ENCODE data around the gene SYNM. TPM values are rescaled to one million over a fixed set of nuclear protein-coding genes. Genes with fewer than 3 reads are reported as not detected.

SYNM gene
- total and polyA plus RNA-seq, 2 experiments from 2014 or later = 0.74 to 3.5 TPM

DNA sequence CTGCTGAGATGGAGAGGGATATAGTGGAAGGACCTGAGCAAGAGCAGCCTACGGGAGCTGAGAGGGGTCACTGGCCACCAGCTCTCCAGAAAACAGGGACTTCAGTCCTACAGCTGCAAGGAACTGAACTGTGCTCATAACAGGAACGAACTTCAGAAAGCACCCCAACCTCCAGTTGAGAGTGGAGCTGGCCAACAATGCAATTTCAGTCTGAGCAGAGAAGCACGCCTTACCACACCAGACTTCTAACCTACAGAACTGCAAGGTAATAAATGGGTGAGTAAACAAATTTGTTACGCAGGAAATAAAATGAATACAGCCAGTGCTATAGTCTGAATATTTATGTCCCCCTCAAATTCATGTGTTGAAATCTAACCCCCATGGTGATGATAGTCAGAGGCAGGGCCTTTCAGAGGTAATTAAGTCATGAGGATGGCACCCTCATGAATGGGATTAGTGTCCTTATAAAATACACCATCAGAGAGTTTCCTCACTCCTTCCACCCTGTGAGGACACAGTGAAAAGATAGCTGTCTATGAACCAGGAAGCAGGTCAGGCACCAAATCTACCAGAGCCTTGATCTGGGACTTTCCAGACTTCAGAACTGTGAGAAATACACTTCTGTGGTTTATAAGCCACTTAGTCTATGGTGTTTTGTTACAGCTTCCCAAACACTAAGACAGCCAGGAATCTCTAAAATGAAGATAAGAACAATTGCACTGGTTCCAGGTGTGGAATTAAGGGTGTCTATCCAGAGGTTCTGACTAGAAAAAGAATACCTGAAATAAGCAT lies 58.6 kb downstream of the SYNM start:
- DNase-seq (ENCODE audit: low spot score) = no peak
- H3K4me3 ChIP-seq = no peak overlapping the region
- H3K27ac Mint-ChIP-seq = no peak overlapping the region
- peaks cover 4% of the 10 kb centered on the region for H3K27me3 Mint-ChIP-seq (ENCODE audit: insufficient read depth, low read depth, poor library complexity)
- H2AFZ ChIP-seq = no peak overlapping the region
- H3K36me3 Mint-ChIP-seq (ENCODE audit: low read depth) = no peaks in the 10 kb centered on the region; the same call in 1 of the 3 replicates
- no peaks in the 10 kb centered on the region for H3K36me3 ChIP-seq (ENCODE audit: insufficient read depth)
- no peak overlapping the region for H3K27ac ChIP-seq (ENCODE audit: low read depth)
- H3K27me3 ChIP-seq (ENCODE audit: insufficient read depth) = no peaks in the 10 kb centered on the region
- H3K9me3 Mint-ChIP-seq = no peaks in the 10 kb centered on the region
- no peaks in the 10 kb centered on the region for H3F3A ChIP-seq (replicated peaks; ENCODE audit: low read depth)
- TF ChIP-seq, protein P1, sequence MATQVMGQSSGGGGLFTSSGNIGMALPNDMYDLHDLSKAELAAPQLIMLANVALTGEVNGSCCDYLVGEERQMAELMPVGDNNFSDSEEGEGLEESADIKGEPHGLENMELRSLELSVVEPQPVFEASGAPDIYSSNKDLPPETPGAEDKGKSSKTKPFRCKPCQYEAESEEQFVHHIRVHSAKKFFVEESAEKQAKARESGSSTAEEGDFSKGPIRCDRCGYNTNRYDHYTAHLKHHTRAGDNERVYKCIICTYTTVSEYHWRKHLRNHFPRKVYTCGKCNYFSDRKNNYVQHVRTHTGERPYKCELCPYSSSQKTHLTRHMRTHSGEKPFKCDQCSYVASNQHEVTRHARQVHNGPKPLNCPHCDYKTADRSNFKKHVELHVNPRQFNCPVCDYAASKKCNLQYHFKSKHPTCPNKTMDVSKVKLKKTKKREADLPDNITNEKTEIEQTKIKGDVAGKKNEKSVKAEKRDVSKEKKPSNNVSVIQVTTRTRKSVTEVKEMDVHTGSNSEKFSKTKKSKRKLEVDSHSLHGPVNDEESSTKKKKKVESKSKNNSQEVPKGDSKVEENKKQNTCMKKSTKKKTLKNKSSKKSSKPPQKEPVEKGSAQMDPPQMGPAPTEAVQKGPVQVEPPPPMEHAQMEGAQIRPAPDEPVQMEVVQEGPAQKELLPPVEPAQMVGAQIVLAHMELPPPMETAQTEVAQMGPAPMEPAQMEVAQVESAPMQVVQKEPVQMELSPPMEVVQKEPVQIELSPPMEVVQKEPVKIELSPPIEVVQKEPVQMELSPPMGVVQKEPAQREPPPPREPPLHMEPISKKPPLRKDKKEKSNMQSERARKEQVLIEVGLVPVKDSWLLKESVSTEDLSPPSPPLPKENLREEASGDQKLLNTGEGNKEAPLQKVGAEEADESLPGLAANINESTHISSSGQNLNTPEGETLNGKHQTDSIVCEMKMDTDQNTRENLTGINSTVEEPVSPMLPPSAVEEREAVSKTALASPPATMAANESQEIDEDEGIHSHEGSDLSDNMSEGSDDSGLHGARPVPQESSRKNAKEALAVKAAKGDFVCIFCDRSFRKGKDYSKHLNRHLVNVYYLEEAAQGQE (IDR thresholded peaks at IDR 0.05; ENCODE audit: unreplicated experiment) = no peak
- no peaks in the 10 kb centered on the region for H3K9me2 ChIP-seq (ENCODE audit: insufficient read depth)
- H4K20me1 ChIP-seq (replicated peaks; ENCODE audit: insufficient read depth) = no peaks in the 10 kb centered on the region
- H3K4me1 ChIP-seq (ENCODE audit: insufficient read depth) = no peaks in the 10 kb centered on the region
- ATAC-seq = no peak
- H3K4me2 ChIP-seq = no peak overlapping the region
- H3K4me1 Mint-ChIP-seq = no peaks in the 10 kb centered on the region
- H3K79me2 ChIP-seq (replicated peaks; ENCODE audit: insufficient read depth) = no peaks in the 10 kb centered on the region
- no peak overlapping the region for H3K4me3 Mint-ChIP-seq

DNA sequence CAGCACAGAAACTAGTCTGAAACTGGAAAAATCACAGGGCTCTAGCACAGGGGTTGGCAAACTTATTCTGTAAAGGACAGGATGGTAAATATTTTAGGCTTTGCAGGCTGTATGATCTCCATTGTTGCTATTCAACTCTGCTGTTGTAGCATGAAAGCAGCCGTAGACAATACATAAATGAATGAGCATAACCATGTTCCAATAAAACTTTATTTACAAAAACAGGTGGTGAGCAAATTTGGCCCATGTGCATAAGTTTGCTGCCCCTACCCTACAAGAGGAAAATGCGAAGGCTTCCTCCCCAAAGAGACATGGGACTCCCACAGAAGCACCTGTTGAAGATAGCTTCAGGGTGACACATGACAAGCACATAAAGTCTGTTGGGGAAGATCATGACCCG lies 59.2 kb downstream of the SYNM start:
- no peak overlapping the region for H3K4me2 ChIP-seq
- Mint-ChIP-seq H3K9me3 (no peaks in the 10 kb centered on the region), H3K27ac (no peak overlapping the region), H3K27me3 (ENCODE audit: insufficient read depth, low read depth, poor library complexity) (no peaks in the 10 kb centered on the region), H3K4me3 (no peak overlapping the region), H3K4me1 (no peaks in the 10 kb centered on the region), H3K36me3 (ENCODE audit: low read depth) (no peaks in the 10 kb centered on the region; the same call in 1 of the 3 replicates)
- H3K9me2 ChIP-seq (ENCODE audit: insufficient read depth) = no peaks in the 10 kb centered on the region
- no peaks in the 10 kb centered on the region for H4K20me1 ChIP-seq (replicated peaks; ENCODE audit: insufficient read depth)
- H3K79me2 ChIP-seq (replicated peaks; ENCODE audit: insufficient read depth) = no peaks in the 10 kb centered on the region
- ATAC-seq (no peak), DNase-seq (ENCODE audit: low spot score) (no peak)
- H3F3A ChIP-seq (replicated peaks; ENCODE audit: low read depth) = no peaks in the 10 kb centered on the region
- H3K27ac ChIP-seq (ENCODE audit: low read depth) = no peak overlapping the region
- no peaks in the 10 kb centered on the region for H3K27me3 ChIP-seq (ENCODE audit: insufficient read depth)
- H3K4me3 ChIP-seq = no peak overlapping the region
- H2AFZ ChIP-seq = no peak overlapping the region
- H3K36me3 ChIP-seq (ENCODE audit: insufficient read depth) = no peaks in the 10 kb centered on the region
- no peaks in the 10 kb centered on the region for H3K4me1 ChIP-seq (ENCODE audit: insufficient read depth)
- TF ChIP-seq POLR2AphosphoS5 (IDR thresholded peaks at IDR 0.05; ENCODE audit: low read depth) = no peak
- TF ChIP-seq EZH2phosphoT487 (IDR thresholded peaks at IDR 0.05; ENCODE audit: unreplicated experiment) = no peak
- no peak for TF ChIP-seq STAT1 (IDR thresholded peaks at IDR 0.05; ENCODE audit: unreplicated experiment)
- TF ChIP-seq JUNB (IDR thresholded peaks at IDR 0.05; ENCODE audit: unreplicated experiment) = no peak
- TF ChIP-seq CREB1 (CRISPR knock-in tag; IDR thresholded peaks at IDR 0.05; ENCODE audit: low read depth) = no peak
- TF ChIP-seq ZNF331 (CRISPR knock-in tag; IDR thresholded peaks at IDR 0.05; ENCODE audit: low read depth) = no peak
- TF ChIP-seq, protein P1 (IDR thresholded peaks at IDR 0.05; ENCODE audit: unreplicated experiment) = no peak
- TF ChIP-seq EZH2 (IDR thresholded peaks at IDR 0.05; ENCODE audit: low read depth, unreplicated experiment) = no peak
